MM.1S (cell line): ENCODE measurements around the gene DNPH1.

ENCODE experiments used
- EZH2phosphoT487 ChIP-seq: fragments of 300-600 bp; sonication (generic); IDR thresholded peaks from 2 replicates; pipeline ENCODE4 v1.6.1; 2018; ENCODE audit warnings: antibody characterized with exemption, low read length
- TF ChIP-seq, protein P1 (sequence below): fragments of 300-600 bp; sonication (generic); IDR thresholded peaks from 2 replicates; pipeline ENCODE4 v1.5.1; 2016; ENCODE audit warnings: antibody characterized with exemption, low read length, mixed read lengths

DNA sequence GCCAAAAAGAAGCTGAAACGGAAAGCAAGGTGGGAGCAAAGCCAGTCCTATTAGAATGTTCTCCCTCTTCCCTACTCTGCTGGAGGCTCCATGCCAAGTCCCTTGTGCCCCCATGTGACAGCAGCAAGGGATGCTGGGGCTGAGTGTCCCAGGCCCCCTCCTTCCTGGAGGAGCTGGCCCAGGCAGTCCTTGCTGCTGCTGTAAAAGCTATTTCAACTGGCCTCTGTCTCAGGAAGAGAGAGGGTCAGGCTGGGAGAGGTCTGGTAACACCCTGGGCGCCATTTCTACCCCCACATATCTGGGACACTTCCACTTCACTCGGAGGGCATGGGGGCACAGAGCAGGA, 39.0 kb upstream of the DNPH1 start:
- TF ChIP-seq, protein P1, sequence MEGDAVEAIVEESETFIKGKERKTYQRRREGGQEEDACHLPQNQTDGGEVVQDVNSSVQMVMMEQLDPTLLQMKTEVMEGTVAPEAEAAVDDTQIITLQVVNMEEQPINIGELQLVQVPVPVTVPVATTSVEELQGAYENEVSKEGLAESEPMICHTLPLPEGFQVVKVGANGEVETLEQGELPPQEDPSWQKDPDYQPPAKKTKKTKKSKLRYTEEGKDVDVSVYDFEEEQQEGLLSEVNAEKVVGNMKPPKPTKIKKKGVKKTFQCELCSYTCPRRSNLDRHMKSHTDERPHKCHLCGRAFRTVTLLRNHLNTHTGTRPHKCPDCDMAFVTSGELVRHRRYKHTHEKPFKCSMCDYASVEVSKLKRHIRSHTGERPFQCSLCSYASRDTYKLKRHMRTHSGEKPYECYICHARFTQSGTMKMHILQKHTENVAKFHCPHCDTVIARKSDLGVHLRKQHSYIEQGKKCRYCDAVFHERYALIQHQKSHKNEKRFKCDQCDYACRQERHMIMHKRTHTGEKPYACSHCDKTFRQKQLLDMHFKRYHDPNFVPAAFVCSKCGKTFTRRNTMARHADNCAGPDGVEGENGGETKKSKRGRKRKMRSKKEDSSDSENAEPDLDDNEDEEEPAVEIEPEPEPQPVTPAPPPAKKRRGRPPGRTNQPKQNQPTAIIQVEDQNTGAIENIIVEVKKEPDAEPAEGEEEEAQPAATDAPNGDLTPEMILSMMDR = no peak
- no peak for TF ChIP-seq EZH2phosphoT487
